Tibial nerve (tissue), 4 donors: ENCODE results near the gene ZNF391. TPM values are rescaled to one million over a fixed set of nuclear protein-coding genes. Genes with fewer than 3 reads are reported as not detected.
"Not testable (repeated sequence)": the region's sequence is repeated elsewhere in the genome, so short reads cannot be mapped to it uniquely, and the experiment has no call there.

ENCODE experiments used
- DNase-seq, 2 donors: peaks; one replicate each; pipeline ENCODE4 v3.0.0-alpha.2; 2019; ENCODE audit warnings: low spot score in 2 of 2
- H3K27ac ChIP-seq, 4 donors: fragments of 200-600 bp; sonication (generic) in 3 of 4; one replicate each; pipeline ENCODE4 v1.5.1; 2017 to 2019; ENCODE audit warnings: mild to moderate bottlenecking in 1 of 4
- H3K27me3 ChIP-seq, 2 donors: fragments of 200-600 bp; sonication (generic) in 1 of 2; one replicate each; pipeline versions ENCODE4 v1.5.1 to v1.6.0; 2017 to 2019
- H3K36me3 ChIP-seq, 3 donors: fragments of 200-600 bp; sonication (generic); one replicate each; pipeline ENCODE4 v1.5.1; 2018 to 2019
- H3K4me1 ChIP-seq, 4 donors: fragments of 200-600 bp; sonication (generic) in 3 of 4; one replicate each; pipeline ENCODE4 v1.5.1; 2017 to 2019
- H3K4me3 ChIP-seq, 4 donors: fragments of 200-600 bp; sonication (generic) in 3 of 4; one replicate each; pipeline ENCODE4 v1.5.1; 2017 to 2019; ENCODE audit warnings: mild to moderate bottlenecking in 1 of 4, moderate library complexity in 1 of 4
- H3K9me3 ChIP-seq, 4 donors: fragments of 200-600 bp; sonication (generic) in 3 of 4; one replicate each; pipeline ENCODE4 v1.5.1; 2017 to 2019
- EP300 ChIP-seq, 2 donors: sonication (generic); formaldehyde crosslinking; IDR thresholded peaks; one replicate each; pipeline ENCODE4 v1.6.1; 2017; ENCODE audit warnings: antibody characterized with exemption in 2 of 2, mild to moderate bottlenecking in 1 of 2
- POLR2A ChIP-seq, 2 donors: fragments of 450-650 bp; IDR thresholded peaks; one replicate each; pipeline ENCODE4 v1.6.1; 2017; ENCODE audit warnings: antibody characterized with exemption in 2 of 2, mild to moderate bottlenecking in 2 of 2, moderate library complexity in 2 of 2
- WGBS, 2 donors: methylation state at CpG; one replicate each; pipeline ENCODE4 v1.1.5; 2018; 5-methylcytosine and 5-hydroxymethylcytosine counted together
- total RNA-seq, 4 donors: library from RNA; depleted of rRNA; stranded (reverse); fragments of >200 nt; gene quantifications; one replicate each; pipeline ENCODE4 v1.1.0, GENCODE V29; 2016
- TF ChIP-seq, protein P1 (sequence below), 5 experiments: fragments of 200-600 bp in 3 of 5; fragments of 450-650 bp in 2 of 5; sonication (generic) in 3 of 5; IDR thresholded peaks; one replicate each; pipeline ENCODE4 v1.5.1; 2016 to 2019; ENCODE audit warnings: antibody characterized with exemption in 5 of 5, mild to moderate bottlenecking in 3 of 5, moderate library complexity in 2 of 5

ZNF391 gene
- total RNA-seq, 4 donors from 2014 or later = 2.4 to 3.7 (median 3.3) TPM

- DNase-seq = no peak
- peaks cover 0 to 12% (median 1%) of the 10 kb centered on the region in 4 donors for H3K4me1 ChIP-seq
- 91 to 92% methylated on average over 4 of the region's 4 CpGs for WGBS, 2 donors
- no peak overlapping the region for H3K4me3 ChIP-seq
- H3K27me3 ChIP-seq = no peaks in the 10 kb centered on the region
- H3K27ac ChIP-seq = no peak overlapping the region
- H3K36me3 ChIP-seq = peaks cover 0 to 46% (median 0%) of the 10 kb centered on the region in 3 donors
- TF ChIP-seq, protein P1, sequence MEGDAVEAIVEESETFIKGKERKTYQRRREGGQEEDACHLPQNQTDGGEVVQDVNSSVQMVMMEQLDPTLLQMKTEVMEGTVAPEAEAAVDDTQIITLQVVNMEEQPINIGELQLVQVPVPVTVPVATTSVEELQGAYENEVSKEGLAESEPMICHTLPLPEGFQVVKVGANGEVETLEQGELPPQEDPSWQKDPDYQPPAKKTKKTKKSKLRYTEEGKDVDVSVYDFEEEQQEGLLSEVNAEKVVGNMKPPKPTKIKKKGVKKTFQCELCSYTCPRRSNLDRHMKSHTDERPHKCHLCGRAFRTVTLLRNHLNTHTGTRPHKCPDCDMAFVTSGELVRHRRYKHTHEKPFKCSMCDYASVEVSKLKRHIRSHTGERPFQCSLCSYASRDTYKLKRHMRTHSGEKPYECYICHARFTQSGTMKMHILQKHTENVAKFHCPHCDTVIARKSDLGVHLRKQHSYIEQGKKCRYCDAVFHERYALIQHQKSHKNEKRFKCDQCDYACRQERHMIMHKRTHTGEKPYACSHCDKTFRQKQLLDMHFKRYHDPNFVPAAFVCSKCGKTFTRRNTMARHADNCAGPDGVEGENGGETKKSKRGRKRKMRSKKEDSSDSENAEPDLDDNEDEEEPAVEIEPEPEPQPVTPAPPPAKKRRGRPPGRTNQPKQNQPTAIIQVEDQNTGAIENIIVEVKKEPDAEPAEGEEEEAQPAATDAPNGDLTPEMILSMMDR (IDR thresholded peaks at IDR 0.05) = no peak
- TF ChIP-seq EP300 (IDR thresholded peaks at IDR 0.05) (no peak), POLR2A (IDR thresholded peaks at IDR 0.05) (no peak)
- peaks cover 0 to 12% (median 0%) of the 10 kb centered on the region in 4 donors for H3K9me3 ChIP-seq
Observed at GRCh38 chr6:27370391-27370790, 18.2 kb upstream of the ZNF391 start.

GRCh38 chr6:27374824-27375612 is 13.5 kb upstream of the ZNF391 start:
- H3K9me3 ChIP-seq = no peaks in the 10 kb centered on the region
- H3K4me3 ChIP-seq = peak overlapping the region; percentile 52 to 82 (median 58)
- H3K4me1 ChIP-seq = peaks cover 0 to 18% (median 3%) of the 10 kb centered on the region in 4 donors
- no peaks in the 10 kb centered on the region for H3K27me3 ChIP-seq
- DNase-seq = peak; percentile 32 to 47
- H3K36me3 ChIP-seq = peaks cover 0 to 11% (median 0%) of the 10 kb centered on the region in 3 donors
- TF ChIP-seq, protein P1 (IDR thresholded peaks at IDR 0.05) = no peak
- TF ChIP-seq EP300 (IDR thresholded peaks at IDR 0.05) = no peak
- no peak for TF ChIP-seq POLR2A (IDR thresholded peaks at IDR 0.05)
- WGBS, 2 donors = 0 to 1% methylated on average over 26 to 27 of the region's 31 CpGs
- peak overlapping the region in 1 of 4 donors; percentile 26 for H3K27ac ChIP-seq

- H3K27me3 ChIP-seq = no peaks in the 10 kb centered on the region
- 23 to 31% methylated on average over 7 of the region's 7 CpGs for WGBS, 2 donors
- H3K9me3 ChIP-seq = no peaks in the 10 kb centered on the region
- peaks cover 0 to 18% (median 3%) of the 10 kb centered on the region in 4 donors for H3K4me1 ChIP-seq
- TF ChIP-seq, protein P1 (IDR thresholded peaks at IDR 0.05) = no peak
- TF ChIP-seq POLR2A (IDR thresholded peaks at IDR 0.05) (no peak), EP300 (IDR thresholded peaks at IDR 0.05) (no peak)
- H3K27ac ChIP-seq = peak overlapping the region in 1 of 4 donors; percentile 26
- DNase-seq = no peak
- H3K36me3 ChIP-seq = peaks cover 0 to 5% (median 0%) of the 10 kb centered on the region in 3 donors
- H3K4me3 ChIP-seq = peak overlapping the region; percentile 52 to 82 (median 58)
Observed at GRCh38 chr6:27375613-27376079, 12.9 kb upstream of the ZNF391 start.

DNA sequence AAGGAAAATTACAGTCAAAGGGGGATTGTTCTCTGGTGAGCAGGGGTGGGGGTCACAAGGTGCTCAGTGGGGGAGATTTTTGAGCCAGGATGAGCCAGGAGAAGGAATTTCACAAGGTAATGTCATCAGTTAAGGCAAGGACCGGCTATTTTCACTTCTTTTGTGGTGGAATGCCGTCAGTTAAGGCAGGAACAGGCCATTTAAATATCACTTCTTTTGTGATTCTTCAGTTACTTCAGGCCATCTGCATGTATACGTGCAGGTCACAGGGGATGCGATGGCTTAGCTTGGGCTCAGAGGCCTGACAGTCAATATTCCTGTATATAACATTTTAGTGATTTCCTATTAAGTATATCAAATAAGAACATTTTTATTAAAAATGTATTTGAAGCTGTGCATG is 10.2 kb upstream of the ZNF391 start:
- H3K36me3 ChIP-seq, H3K9me3 ChIP-seq, H3K4me3 ChIP-seq, DNase-seq, H3K27ac ChIP-seq, H3K27me3 ChIP-seq: not testable (repeated sequence)
- H3K4me1 ChIP-seq = peaks cover 0 to 18% (median 3%) of the 10 kb centered on the region in 4 donors
- 53 to 61% methylated on average over 4 of the region's 4 CpGs for WGBS, 2 donors

DNA sequence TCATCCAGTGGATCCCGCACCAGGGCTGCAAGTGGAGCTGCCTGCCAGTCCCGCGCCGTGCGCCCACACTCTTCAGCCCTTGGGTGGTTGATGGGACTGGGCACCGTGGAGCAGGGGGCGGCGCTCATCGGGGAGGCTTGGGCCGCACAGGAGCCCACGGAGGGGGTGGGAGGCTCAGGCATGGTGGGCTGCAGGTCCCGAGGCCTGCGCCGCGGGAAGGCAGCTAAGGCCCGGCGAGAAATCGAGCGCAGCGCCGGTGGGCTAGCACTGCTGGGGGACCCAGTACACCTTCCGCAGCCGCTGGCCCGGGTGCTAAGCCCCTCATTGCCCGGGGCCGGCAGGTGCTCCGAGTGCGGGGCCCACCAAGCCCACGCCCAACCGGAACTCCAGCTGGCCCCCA is 7.6 kb upstream of the ZNF391 start:
- H3K9me3 ChIP-seq, H3K4me1 ChIP-seq, H3K27me3 ChIP-seq, H3K36me3 ChIP-seq, H3K4me3 ChIP-seq, DNase-seq, H3K27ac ChIP-seq: not testable (repeated sequence)
- 97 to 100% methylated on average over 7 to 8 of the region's 30 CpGs for WGBS, 2 donors

GRCh38 chr6:27383011-27383410 is 5.5 kb upstream of the ZNF391 start:
- H3K9me3 ChIP-seq = peaks cover 0 to 7% (median 0%) of the 10 kb centered on the region in 4 donors
- TF ChIP-seq, protein P1 (IDR thresholded peaks at IDR 0.05) = no peak
- TF ChIP-seq POLR2A (IDR thresholded peaks at IDR 0.05) = no peak
- TF ChIP-seq EP300 (IDR thresholded peaks at IDR 0.05) = no peak
- H3K27ac ChIP-seq = no peak overlapping the region
- no peaks in the 10 kb centered on the region for H3K27me3 ChIP-seq
- H3K4me1 ChIP-seq = peaks cover 0 to 4% (median 1%) of the 10 kb centered on the region in 4 donors
- no peaks in the 10 kb centered on the region for H3K36me3 ChIP-seq
- WGBS, 2 donors = 72 to 87% methylated on average over 4 of the region's 4 CpGs
- no peak overlapping the region for H3K4me3 ChIP-seq
- no peak for DNase-seq
